GM21515 (cell line): ENCODE data around the gene HOXC9.

Experiments used
- ATAC-seq: cut with Tn5 transposase; IDR thresholded peaks from one replicate; pipeline ENCODE4 v1.9.1; 2021; ENCODE audit not compliant: unreplicated experiment

HOXC9 gene

GRCh38 chr12:54000116-54001114 is at the start of gene HOXC9:
TSS of gene HOXC9 (plus strand) at chr12:54000161. CDS start at chr12:54000189, 28 bp downstream.
- no peak for ATAC-seq

DNA sequence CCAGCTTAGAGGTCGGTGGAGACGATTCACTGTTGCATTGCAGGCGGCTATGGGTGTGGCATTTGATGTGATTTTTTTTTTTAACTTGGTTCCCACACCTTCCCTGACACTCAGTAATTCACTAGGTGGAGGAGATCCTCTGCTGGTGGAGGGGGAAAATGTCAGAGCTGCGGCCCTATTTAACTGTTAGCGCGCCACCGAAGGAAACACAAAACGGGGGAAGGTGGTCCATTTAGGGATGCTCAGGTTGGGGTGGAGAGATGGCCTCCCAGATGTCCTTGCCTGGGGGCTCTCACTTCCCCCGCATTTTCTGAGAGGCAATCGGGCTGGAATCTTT is 49.6 kb upstream of the HOXC9 start:
- ATAC-seq = no peak

DNA sequence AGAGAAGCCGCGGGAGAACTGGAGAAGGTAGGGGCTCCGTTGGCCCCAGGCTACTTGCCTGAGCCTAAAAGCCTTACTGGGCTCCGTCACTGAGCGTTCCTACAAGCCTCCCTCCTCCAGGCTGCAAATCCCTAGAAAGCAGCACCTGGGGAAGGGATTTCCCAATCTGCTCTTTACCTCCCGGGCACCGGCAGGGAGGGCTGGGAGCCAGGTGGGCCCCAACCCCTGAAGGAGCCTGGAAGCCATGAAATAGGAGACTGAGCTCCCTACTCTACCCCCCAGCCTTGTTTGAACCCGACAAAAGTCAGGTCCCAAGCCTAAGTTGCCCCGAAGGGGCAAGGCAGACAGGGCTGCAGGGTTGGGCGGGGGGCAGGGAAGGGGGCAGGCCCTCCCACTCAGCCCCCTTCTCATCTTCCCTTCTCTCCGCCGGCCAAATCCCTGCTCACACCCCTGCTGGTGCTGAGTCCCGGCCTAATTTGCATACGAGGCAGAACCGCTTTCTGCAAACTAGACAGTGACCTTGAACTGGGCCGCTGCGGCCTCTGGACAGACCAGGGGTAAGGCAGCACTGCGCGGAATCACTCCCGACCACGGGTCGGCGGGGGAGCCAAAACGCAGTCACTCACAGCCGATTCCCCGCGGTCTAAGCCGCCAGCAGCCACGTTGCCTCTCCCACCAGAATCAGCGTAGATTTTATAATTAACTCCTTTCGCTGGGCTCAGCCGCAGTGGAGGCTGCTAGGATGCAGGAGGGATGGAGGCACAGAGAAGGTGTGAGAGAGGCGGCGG is 49.0 kb upstream of the HOXC9 start:
- ATAC-seq = no peak

- ATAC-seq = no peak
These were observed 48.2 kb upstream of the HOXC9 start for GRCh38 chr12:53951577-53952334.

GRCh38 chr12:53952335-53952694 is 47.6 kb upstream of the HOXC9 start:
- ATAC-seq = no peak

- ATAC-seq = no peak
These were observed 46.9 kb upstream of the HOXC9 start for GRCh38 chr12:53952871-53953734.

DNA sequence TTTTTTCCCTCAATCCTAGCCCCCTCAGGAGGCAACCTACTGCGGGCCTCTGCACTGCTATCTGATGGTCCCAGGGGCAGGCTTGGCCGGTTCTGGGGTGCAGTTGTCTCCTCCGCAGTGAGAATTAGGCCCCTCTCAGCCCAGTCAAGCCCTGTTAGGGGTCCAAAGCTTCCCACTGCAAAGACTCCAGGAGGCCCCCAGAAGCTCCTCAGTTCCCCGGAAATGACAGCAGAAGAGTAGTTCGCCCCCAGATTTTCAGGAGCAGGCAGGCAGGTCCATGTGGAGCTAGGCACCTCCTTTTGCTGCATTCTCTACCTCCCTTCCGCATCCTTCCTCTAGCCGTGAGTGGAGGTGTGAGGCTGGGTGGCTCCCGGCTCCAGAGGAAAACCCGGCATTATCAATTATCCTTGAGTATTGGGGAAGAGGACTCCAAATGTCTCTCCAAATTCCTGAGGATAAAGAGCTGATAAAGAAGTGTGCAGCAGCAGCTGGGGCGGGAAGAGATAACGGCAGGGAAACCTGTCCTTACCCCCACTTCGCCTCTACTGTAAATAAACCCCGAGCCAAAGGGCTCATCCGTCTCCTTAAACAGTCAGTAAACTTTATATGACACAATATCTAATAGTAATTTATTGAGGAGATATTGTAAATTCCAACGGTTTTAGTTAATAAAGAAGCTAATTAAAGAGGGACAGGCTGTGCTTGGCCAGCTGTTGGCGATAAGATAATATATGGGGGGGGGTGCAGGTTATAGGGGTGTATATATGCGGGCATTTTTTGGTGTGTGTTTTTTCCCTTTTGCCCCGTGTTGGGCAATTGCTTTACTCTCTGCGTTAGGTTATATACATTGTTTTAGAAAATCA is 45.9 kb upstream of the HOXC9 start:
- ATAC-seq = no peak

- ATAC-seq = no peak
These were observed 45.3 kb upstream of the HOXC9 start, which contains the start of gene HOXC12 for GRCh38 chr12:53954694-53955035. TSS of gene HOXC12 (plus strand) at chr12:53954903. CDS start at chr12:53954930, 27 bp downstream.

DNA sequence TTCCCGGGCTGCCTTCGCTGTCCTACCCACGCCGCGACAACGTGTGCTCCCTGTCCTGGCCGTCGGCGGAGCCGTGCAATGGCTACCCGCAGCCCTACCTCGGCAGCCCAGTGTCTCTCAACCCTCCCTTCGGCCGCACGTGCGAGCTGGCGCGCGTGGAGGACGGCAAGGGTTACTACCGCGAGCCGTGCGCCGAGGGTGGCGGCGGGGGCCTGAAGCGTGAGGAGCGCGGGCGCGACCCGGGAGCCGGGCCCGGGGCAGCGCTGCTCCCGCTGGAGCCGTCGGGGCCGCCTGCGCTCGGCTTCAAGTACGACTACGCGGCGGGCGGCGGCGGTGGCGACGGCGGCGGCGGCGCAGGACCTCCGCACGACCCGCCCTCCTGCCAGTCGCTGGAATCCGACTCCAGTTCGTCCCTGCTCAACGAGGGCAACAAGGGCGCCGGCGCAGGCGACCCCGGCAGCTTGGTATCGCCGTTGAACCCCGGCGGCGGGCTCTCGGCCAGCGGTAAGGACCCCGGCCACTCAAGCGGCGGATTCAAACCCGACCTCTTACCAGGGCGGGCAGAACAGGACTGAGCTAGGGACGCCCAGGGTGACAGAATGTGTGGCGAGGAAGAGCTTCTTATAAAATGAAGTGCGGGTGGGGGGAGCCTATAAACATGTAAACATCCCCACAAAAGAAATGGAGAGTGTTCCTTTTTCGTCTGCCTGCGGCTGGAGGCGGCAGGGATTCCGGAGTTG is 44.8 kb upstream of the HOXC9 start:
- ATAC-seq = no peak

DNA sequence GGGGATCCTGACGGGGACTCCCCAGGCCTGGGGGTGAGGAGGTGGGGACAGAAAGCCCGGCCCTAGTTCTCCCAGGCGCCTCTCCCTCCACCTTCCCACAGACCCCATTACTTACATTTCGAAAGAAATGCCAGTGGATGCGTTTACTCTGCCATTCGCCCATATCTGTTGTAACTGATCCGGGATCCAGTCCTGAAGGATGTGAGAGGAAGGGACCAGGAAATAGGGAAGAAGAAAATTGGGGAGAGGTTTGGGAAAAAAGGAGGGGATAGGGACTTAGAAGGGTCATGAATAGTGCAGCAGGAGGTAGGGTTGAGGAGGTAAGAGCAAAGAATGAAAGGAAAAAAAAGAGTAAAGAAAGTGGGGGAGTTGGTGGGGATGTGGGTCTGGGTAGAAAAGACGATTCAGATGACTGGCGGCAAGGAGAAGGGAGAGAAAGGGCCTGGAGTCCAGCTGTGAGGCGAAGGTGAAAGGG is 44.1 kb upstream of the HOXC9 start:
- no peak for ATAC-seq

DNA sequence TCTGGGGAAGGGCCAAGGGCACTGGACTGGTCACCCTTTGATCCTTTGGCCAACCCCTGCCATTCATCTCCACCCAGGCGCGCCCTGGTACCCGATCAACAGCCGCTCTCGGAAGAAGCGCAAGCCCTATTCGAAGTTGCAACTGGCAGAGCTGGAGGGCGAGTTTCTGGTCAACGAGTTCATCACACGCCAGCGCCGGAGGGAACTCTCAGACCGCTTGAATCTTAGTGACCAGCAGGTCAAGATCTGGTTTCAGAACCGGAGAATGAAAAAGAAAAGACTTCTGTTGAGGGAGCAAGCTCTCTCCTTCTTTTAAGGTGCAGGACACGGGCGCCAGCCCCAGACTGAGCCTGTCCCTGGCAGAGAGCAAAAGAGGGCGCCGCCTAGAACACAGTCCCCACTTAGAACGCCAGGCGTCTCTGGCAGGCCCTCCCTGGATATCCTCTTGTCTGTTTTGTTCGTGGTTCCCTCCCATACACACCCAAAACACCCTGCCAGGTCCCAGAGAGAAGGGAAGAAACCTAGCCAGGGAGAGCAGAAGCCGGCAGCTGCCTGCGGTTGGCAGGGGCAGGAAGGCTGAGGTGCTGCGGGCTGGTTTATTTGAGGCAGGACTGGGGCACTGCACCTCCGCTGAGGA is 43.6 kb upstream of the HOXC9 start:
- ATAC-seq = no peak

DNA sequence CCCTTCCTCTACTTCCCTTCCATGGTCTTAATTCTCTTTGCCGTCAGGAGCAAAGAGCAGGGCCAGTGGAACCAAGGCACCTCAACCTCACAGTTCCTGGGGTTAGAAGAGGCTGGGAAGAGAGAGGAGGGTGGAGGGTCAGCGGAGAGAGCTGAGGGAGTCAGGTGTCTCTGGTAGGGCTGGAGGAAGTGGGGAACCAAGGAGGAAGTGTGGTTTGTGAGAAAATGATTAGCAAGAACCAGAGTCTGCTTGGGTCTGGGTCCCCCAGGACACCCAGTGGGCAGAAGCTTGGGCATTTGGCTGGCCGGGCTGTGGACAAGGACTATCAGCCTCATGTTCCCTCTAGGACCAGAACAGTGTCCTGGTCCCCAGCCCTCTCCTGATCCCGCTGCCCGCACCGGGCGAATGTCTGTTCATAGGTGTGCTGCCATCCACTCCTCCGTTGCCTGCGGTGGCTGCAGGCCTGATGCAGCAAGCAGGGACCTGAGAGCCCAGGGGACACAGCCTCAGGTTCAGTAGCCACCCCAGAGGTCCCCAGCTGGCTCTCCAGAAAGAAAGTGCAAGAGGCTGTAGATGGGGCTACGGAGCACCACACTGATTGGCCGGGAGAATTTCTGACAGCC is 42.9 kb upstream of the HOXC9 start:
- no peak for ATAC-seq

DNA sequence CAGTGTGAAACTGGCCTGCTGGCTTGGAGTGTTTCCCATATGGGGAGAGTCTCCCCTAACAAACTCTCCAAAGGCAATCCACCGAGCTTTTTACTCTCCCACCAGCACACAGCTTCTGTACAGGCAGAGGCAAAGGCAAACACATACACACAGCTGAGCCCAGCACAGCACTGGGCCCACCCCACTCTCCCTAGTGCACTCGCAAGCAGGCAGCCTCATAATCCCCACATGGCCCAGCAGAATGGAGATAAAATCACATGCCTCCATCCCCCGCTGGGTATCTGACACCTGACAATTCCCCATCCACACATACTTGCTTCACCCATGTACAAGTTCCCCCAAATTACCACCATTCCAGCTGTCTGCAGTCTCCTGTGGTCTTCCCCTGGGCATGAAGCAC is 41.8 kb upstream of the HOXC9 start:
- no peak for ATAC-seq

- ATAC-seq = no peak
These were observed 40.6 kb upstream of the HOXC9 start for GRCh38 chr12:53959314-53959713.

DNA sequence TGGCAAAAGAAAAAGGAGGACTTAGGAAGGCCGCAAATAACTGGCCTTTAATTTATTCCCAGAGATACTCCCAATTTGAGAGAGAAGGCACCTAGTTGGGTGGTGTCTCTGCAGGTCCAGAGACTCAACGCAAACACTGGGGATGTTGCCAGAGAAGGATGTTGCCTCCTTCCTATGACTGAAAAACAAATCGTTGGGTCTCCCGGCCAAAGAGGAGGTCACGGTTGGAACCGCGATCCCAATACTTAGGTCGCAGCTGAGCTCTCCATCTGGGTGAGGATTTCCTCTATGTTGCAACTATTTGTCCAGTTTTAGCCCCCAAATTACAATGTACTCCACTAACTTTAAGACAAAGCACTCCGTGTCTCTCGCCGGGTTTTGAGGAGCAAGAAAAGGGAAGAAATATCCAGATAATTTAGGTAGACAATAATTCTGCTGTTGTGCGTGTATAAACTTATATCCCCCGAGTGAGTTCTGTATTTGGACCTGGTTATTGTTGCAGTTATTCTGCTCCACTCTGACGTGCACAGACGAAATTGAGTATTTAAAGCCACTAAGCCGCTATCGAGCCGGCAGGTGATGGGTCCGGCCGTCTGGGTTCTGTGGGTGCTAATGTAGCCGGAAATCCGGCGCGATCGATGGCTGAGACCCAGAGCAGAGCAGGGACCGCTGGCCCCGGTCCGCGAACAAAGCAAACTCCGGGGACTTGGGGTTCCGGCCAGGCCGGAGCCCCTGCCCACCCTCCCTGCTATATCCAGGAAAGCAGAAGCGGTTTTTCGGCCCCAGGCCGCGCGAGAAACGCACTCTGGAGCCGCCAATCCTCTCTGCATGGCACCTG is 39.6 kb upstream of the HOXC9 start:
- no peak for ATAC-seq

DNA sequence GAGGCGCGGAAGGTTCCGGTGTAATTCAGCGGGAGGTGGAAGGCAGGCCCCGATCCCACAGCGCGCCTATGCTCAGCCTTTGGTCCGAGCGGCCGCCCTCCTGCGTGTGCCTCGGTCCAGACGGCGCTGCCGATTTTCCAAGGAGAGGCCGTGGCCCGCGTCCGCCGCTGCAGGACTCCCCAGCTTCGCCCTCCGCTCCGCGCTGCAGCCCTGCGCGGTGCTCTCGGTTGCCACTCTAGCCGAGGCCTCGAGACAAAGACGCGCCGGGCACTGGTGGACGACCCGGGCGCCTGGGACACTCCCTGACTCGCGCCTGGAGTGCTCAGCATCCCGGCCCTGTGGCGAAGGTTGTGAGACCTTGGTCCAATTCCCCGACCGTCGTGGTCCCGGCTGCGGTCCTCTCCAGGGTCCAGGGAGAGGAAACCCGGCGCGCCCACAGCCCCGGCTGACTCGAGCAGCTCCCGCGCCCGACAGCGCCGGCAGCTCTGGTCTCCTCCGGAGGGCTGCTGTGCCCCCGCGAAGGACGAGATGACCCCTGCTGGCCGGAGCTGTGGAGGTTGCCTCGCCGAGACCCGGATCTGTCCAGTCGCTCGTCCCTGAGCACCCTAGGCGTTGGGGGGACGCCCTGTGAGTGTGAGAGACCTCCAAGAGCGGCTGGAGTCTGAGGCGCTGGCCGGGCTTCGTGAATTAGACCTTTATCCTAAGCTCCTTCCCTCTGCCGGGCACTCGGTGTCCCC is 38.8 kb upstream of the HOXC9 start:
- no peak for ATAC-seq
